Measurements from ENCODE around the gene BICDL2. TPM values are rescaled to one million over a fixed set of nuclear protein-coding genes. Genes with fewer than 3 reads are reported as not detected.
"Not testable (repeated sequence)": the region's sequence is repeated elsewhere in the genome, so short reads cannot be mapped to it uniquely, and the experiment has no call there.

Gene BICDL2
- total RNA-seq, 1 donor from 2014 or later: not detected

- DNase-seq (ENCODE audit: low read depth in 2 of 2): peak; percentile 75 to 92
Measured at GRCh38 chr16:3065069-3065741, 28.5 kb upstream of the BICDL2 start, which contains the start of gene IL32. IL32 (plus strand) TSS chr16:3065640; CDS start chr16:3065812, 172 bp downstream.

- no peak for DNase-seq (ENCODE audit: low read depth in 2 of 2)
Measured at GRCh38 chr16:3063625-3064386, 27.1 kb upstream of the BICDL2 start.

- no peak for DNase-seq (ENCODE audit: low read depth in 2 of 2)
Measured at GRCh38 chr16:3062553-3062952, 25.8 kb upstream of the BICDL2 start.

GRCh38 chr16:3060339-3061127 is 23.8 kb upstream of the BICDL2 start:
- DNase-seq (ENCODE audit: low read depth in 2 of 2): no peak

GRCh38 chr16:3059723-3060242 is 23.0 kb upstream of the BICDL2 start:
- DNase-seq (ENCODE audit: low read depth in 2 of 2): no peak

- DNase-seq (ENCODE audit: low read depth in 2 of 2): peak; percentile 53 to 84
Measured at GRCh38 chr16:3059041-3059722, 22.4 kb upstream of the BICDL2 start.

GRCh38 chr16:3058139-3059030 is 21.6 kb upstream of the BICDL2 start:
- DNase-seq (ENCODE audit: low read depth in 2 of 2): peak in 1 of 2 donors; percentile 45

GRCh38 chr16:3057181-3058138 is 20.7 kb upstream of the BICDL2 start:
- no peak for DNase-seq (ENCODE audit: low read depth in 2 of 2)

- DNase-seq (ENCODE audit: low read depth in 2 of 2): no peak
Measured at GRCh38 chr16:3056336-3057180, 19.8 kb upstream of the BICDL2 start.

GRCh38 chr16:3055734-3056115 is 19.0 kb upstream of the BICDL2 start:
- DNase-seq (ENCODE audit: low read depth in 2 of 2): not testable (repeated sequence)

- DNase-seq (ENCODE audit: low read depth in 2 of 2): no peak
Measured at GRCh38 chr16:3054965-3055733, 18.4 kb upstream of the BICDL2 start.

GRCh38 chr16:3053330-3053710 is 16.6 kb upstream of the BICDL2 start:
- not testable (repeated sequence) for DNase-seq (ENCODE audit: low read depth in 2 of 2)

GRCh38 chr16:3052571-3053329 is 16.0 kb upstream of the BICDL2 start:
- DNase-seq (ENCODE audit: low read depth in 2 of 2): not testable (repeated sequence)

- no peak for DNase-seq (ENCODE audit: low read depth in 2 of 2)
Measured at GRCh38 chr16:3051494-3051893, 14.8 kb upstream of the BICDL2 start.

GRCh38 chr16:3051009-3051408 is 14.3 kb upstream of the BICDL2 start:
- DNase-seq (ENCODE audit: low read depth in 2 of 2): no peak

GRCh38 chr16:3050487-3050886 is 13.7 kb upstream of the BICDL2 start:
- no peak for DNase-seq (ENCODE audit: low read depth in 2 of 2)

Measured in dermis microvascular lymphatic vessel endothelial cell (primary cell).